A673 (cell line): ENCODE results near the gene DOCK6. TPM values are rescaled to one million over a fixed set of nuclear protein-coding genes. Genes with fewer than 3 reads are reported as not detected.

Experiments
- BruUV-seq: library from RNA; stranded (reverse); fragments of 400-500 nt; replicated peaks from 2 replicates; lab custom pipeline; 2021; lab: Mats Ljungman, UMichigan
- CTCF ChIA-PET: fragments of 300-600 bp; sonication (Branson Sonifier 250); formaldehyde crosslinking; loops from one replicate; lab custom pipeline; 2022; ENCODE audit warnings: antibody characterized with exemption; lab: Charles Lee
- POLR2A ChIA-PET: fragments of 300-600 bp; sonication (Branson Sonifier 250); formaldehyde crosslinking; loops from one replicate; lab custom pipeline; 2022; ENCODE audit warnings: antibody characterized with exemption; ENCODE audit not compliant: low non-redundant PET; lab: Charles Lee
- DNase-seq: peaks from one replicate; pipeline ENCODE4 v3.0.0-alpha.2; 2015; ENCODE audit warnings: low spot score
- H3K27ac ChIP-seq: fragments of 200-600 bp; sonication (generic); 2 replicates; pipeline ENCODE4 v1.5.1; 2016; ENCODE audit warnings: mixed run types, low read depth, mild to moderate bottlenecking, mixed read lengths, antibody characterized with exemption, low read length; ENCODE audit not compliant: poor library complexity, severe bottlenecking
- H3K27me3 ChIP-seq: fragments of 200-600 bp; sonication (generic); replicated peaks from 2 replicates; pipeline ENCODE4 v1.6.1; 2017; ENCODE audit warnings: mixed run types, low read depth, mild to moderate bottlenecking, mixed read lengths, antibody characterized with exemption, low read length; ENCODE audit not compliant: insufficient read depth, poor library complexity
- H3K36me3 ChIP-seq: fragments of 200-600 bp; sonication (generic); 2 replicates; pipeline ENCODE4 v1.6.1; 2016; ENCODE audit warnings: mixed run types, mild to moderate bottlenecking, mixed read lengths, antibody characterized with exemption, low read length; ENCODE audit not compliant: insufficient read depth, poor library complexity, severe bottlenecking
- H3K4me1 ChIP-seq: fragments of 200-600 bp; sonication (generic); 2 replicates; pipeline ENCODE4 v1.6.1; 2017; ENCODE audit warnings: mixed run types, mild to moderate bottlenecking, mixed read lengths, antibody characterized with exemption, low read length; ENCODE audit not compliant: insufficient read depth, poor library complexity, severe bottlenecking
- H3K4me3 ChIP-seq: fragments of 200-600 bp; sonication (generic); 2 replicates; pipeline ENCODE4 v1.5.1; 2016; ENCODE audit warnings: low read depth, mixed run types, mild to moderate bottlenecking, mixed read lengths, low read length; ENCODE audit not compliant: poor library complexity, severe bottlenecking
- H3K9me3 ChIP-seq: fragments of 200-600 bp; sonication (generic); 2 replicates; pipeline ENCODE4 v1.6.1; 2016; ENCODE audit warnings: mixed run types, low read depth, mild to moderate bottlenecking, mixed read lengths, antibody characterized with exemption, low read length; ENCODE audit not compliant: poor library complexity, severe bottlenecking
- EZH2 ChIP-seq: fragments of 200-600 bp; sonication (generic); IDR thresholded peaks from 2 replicates; pipeline ENCODE4 v1.6.1; 2017; ENCODE audit warnings: borderline replicate concordance, low read depth, mild to moderate bottlenecking, mixed read lengths, antibody characterized with exemption, low read length; ENCODE audit not compliant: poor library complexity, severe bottlenecking
- intact Hi-C: fragments of 100-400 bp; cut with micrococcal nuclease; formaldehyde crosslinking; loops from one replicate; pipeline ENCODE4 v1.10.0; 2022; ENCODE audit not compliant: unreplicated experiment
- total RNA-seq: library from RNA; stranded (reverse); gene quantifications from 2 replicates; pipeline ENCODE4 v1.2.3, GENCODE V29; 2021
- TF ChIP-seq, protein P1 (sequence below): fragments of 300-800, 200-600 bp; sonication (generic); conservative IDR thresholded peaks from 2 replicates; pipeline ENCODE4 v1.5.1; 2017; ENCODE audit warnings: low read depth, mild to moderate bottlenecking, antibody characterized with exemption, low read length, moderate library complexity, mixed read lengths

Gene DOCK6
- total RNA-seq, 1 experiment from 2014 or later = 15.6 TPM

DNA sequence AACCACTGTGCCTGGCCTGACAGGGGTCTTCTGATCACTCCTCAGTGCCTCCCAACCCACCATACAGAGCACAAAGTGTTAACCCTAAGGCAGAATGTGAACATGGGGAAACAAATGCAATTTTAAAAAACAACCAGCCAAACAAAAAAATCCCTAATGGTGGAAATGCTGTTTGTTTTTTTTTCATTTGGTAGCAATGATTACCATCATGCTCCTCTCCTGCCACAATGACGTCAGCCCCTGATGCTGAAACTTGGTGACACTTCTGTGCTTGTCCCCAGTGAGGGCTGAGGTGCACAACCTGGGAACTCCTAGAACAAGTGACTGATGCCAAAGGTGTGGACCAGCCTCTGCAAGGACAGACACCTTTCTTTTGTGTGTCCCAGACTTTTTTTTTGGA, 29.7 kb upstream of the DOCK6 start:
- H3K27me3 ChIP-seq = no peaks in the 10 kb centered on the region
- H3K4me3 ChIP-seq = no peak overlapping the region
- TF ChIP-seq EZH2 = no peak
- TF ChIP-seq, protein P1, sequence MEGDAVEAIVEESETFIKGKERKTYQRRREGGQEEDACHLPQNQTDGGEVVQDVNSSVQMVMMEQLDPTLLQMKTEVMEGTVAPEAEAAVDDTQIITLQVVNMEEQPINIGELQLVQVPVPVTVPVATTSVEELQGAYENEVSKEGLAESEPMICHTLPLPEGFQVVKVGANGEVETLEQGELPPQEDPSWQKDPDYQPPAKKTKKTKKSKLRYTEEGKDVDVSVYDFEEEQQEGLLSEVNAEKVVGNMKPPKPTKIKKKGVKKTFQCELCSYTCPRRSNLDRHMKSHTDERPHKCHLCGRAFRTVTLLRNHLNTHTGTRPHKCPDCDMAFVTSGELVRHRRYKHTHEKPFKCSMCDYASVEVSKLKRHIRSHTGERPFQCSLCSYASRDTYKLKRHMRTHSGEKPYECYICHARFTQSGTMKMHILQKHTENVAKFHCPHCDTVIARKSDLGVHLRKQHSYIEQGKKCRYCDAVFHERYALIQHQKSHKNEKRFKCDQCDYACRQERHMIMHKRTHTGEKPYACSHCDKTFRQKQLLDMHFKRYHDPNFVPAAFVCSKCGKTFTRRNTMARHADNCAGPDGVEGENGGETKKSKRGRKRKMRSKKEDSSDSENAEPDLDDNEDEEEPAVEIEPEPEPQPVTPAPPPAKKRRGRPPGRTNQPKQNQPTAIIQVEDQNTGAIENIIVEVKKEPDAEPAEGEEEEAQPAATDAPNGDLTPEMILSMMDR = no peak
- H3K27ac ChIP-seq = no peak overlapping the region
- ChIA-PET CTCF (interaction anchor here (0.7 kb wide), 1 partner anchor 158 kb away, joined by 8 read pairs; no protein-coding TSS in a partner anchor), POLR2A (no interaction called here)
- BruUV-seq = no TSS peak
- no peaks in the 10 kb centered on the region for H3K36me3 ChIP-seq
- no peak for DNase-seq
- H3K4me1 ChIP-seq = no peaks in the 10 kb centered on the region
- intact Hi-C loops = loop anchor here (5.0 to 10.0 kb wide), 3 partner anchors 90 to 293 kb away; partner anchors contain the start of gene EPOR
- H3K9me3 ChIP-seq = no peaks in the 10 kb centered on the region

GRCh38 chr19:11291415-11291814, 29.1 kb upstream of the DOCK6 start:
- no peaks in the 10 kb centered on the region for H3K36me3 ChIP-seq
- no TSS peak for BruUV-seq
- intact Hi-C loops = loop anchor here (5.0 to 10.0 kb wide), 3 partner anchors 91 to 293 kb away; partner anchors contain the start of gene EPOR
- no peak overlapping the region for H3K4me3 ChIP-seq
- no peak for DNase-seq
- no peak overlapping the region for H3K27ac ChIP-seq
- H3K9me3 ChIP-seq = no peaks in the 10 kb centered on the region
- ChIA-PET CTCF (no interaction called here), POLR2A (no interaction called here)
- no peaks in the 10 kb centered on the region for H3K27me3 ChIP-seq
- H3K4me1 ChIP-seq = no peaks in the 10 kb centered on the region
- TF ChIP-seq, protein P1 = no peak
- TF ChIP-seq EZH2 = no peak

DNA sequence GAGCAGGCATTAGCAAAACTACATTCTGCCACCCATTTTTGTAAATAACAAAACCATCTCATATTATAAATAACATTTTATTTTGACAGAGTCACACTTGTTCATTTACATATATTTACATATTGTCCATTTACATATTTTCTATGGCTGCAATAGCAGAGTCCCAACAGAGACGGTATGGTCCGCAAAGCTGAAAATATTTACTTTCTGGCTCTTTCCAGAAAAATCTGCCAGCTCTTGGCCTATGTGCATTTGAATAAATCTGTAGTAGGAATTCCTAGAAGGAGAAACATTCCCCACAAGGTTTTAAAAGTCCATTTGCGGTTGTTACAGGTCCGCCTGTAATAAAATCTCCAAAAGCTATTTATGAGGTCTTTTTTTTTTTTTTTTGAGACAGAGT, 27.9 kb upstream of the DOCK6 start:
- no peak for DNase-seq
- H3K36me3 ChIP-seq = no peaks in the 10 kb centered on the region
- peaks cover 4% of the 10 kb centered on the region for H3K4me1 ChIP-seq
- no TSS peak for BruUV-seq
- intact Hi-C loops = loop anchor here (5.0 to 10.0 kb wide), 3 partner anchors 92 to 295 kb away; partner anchors contain the start of gene EPOR
- H3K9me3 ChIP-seq = no peaks in the 10 kb centered on the region
- ChIA-PET POLR2A (no interaction called here), CTCF (interaction anchor here (0.5 to 0.6 kb wide), 3 partner anchors 35 to 91 kb away, joined by 3 read pairs; no protein-coding TSS in a partner anchor)
- TF ChIP-seq EZH2 = no peak
- TF ChIP-seq, protein P1 = no peak
- H3K4me3 ChIP-seq = no peak overlapping the region
- no peaks in the 10 kb centered on the region for H3K27me3 ChIP-seq
- H3K27ac ChIP-seq = no peak overlapping the region
